Fibroblast of lung (primary cell): ENCODE measurements around the gene CRBN. TPM values are rescaled to one million over a fixed set of nuclear protein-coding genes. Genes with fewer than 3 reads are reported as not detected.
A peak's percentile ranks its signal among the peaks of the same experiment; 100 is the strongest.

Experiments used
- DNase-seq, 2 donors: peaks; one replicate each; pipeline versions ENCODE4 v3.0.0 to v3.0.0-alpha.2; 2010; ENCODE audit warnings: low read depth in 2 of 2
- H2AFZ ChIP-seq: 2 replicates; pipeline ENCODE4 v1.5.1; 2012; ENCODE audit warnings: low read length, control low read depth, inconsistent platforms
- H3K27ac ChIP-seq: 2 replicates; pipeline ENCODE4 v1.5.1; 2011; ENCODE audit warnings: low read length, control low read depth; ENCODE audit not compliant: insufficient read depth
- H3K27me3 ChIP-seq: 2 replicates; pipeline ENCODE4 v1.5.1; 2011; ENCODE audit warnings: mild to moderate bottlenecking, low read length; ENCODE audit not compliant: control insufficient read depth, insufficient read depth
- H3K36me3 ChIP-seq: 2 replicates; pipeline ENCODE4 v1.5.1; 2011; ENCODE audit warnings: low read length; ENCODE audit not compliant: control insufficient read depth, insufficient read depth
- H3K4me1 ChIP-seq: 2 replicates; pipeline ENCODE4 v1.5.1; 2011; ENCODE audit warnings: low read length; ENCODE audit not compliant: control insufficient read depth, insufficient read depth; ENCODE audit errors: extremely low read depth
- H3K4me2 ChIP-seq: 2 replicates; pipeline ENCODE4 v1.5.1; 2011; ENCODE audit warnings: low read length, control low read depth; ENCODE audit not compliant: insufficient read depth; ENCODE audit errors: extremely low read depth
- H3K4me3 ChIP-seq, 4 experiments: fragments of 200-600 bp in 1 of 4; sonication (generic) in 1 of 4; replicated peaks in 1 of 4; 2 replicates each; pipeline ENCODE4 v1.5.1; 2011 to 2016; ENCODE audit warnings: low read length in 4 of 4, low read depth in 3 of 4, mild to moderate bottlenecking in 3 of 4, control low read depth in 2 of 4, inconsistent platforms in 1 of 4, mixed read lengths in 1 of 4; ENCODE audit not compliant: insufficient read depth in 1 of 4; ENCODE audit errors: control extremely low read depth in 1 of 4
- H3K79me2 ChIP-seq: 2 replicates; pipeline ENCODE4 v1.5.1; 2012; ENCODE audit warnings: mild to moderate bottlenecking, low read length, inconsistent platforms; ENCODE audit not compliant: control insufficient read depth, insufficient read depth
- H3K9ac ChIP-seq: 2 replicates; pipeline ENCODE4 v1.5.1; 2011; ENCODE audit warnings: mild to moderate bottlenecking, low read length, control low read depth; ENCODE audit not compliant: insufficient read depth
- H3K9me3 ChIP-seq: 2 replicates; pipeline ENCODE4 v1.5.1; 2012; ENCODE audit warnings: low read depth, low read length; ENCODE audit not compliant: control insufficient read depth, insufficient read depth
- H4K20me1 ChIP-seq: 2 replicates; pipeline ENCODE4 v1.5.1; 2011; ENCODE audit warnings: low read length; ENCODE audit not compliant: control insufficient read depth, insufficient read depth; ENCODE audit errors: extremely low read depth
- CTCF ChIP-seq, 2 donors: IDR thresholded peaks in 1 of 2; conservative IDR thresholded peaks in 1 of 2; 1 replicate in 1 of 2; 2 replicates in 1 of 2; pipeline ENCODE4 v1.5.1; 2011 to 2012; ENCODE audit warnings: low read length in 2 of 2, control low read depth in 1 of 2, inconsistent platforms in 1 of 2, low read depth in 1 of 2, mild to moderate bottlenecking in 1 of 2
- EZH2 ChIP-seq: IDR thresholded peaks from 2 replicates; pipeline ENCODE4 v1.5.1; 2012; ENCODE audit warnings: low read length, control low read depth, mild to moderate bottlenecking; ENCODE audit errors: missing control alignments
- polyA plus RNA-seq, 2 donors: library from polyadenylated mRNA; depleted of rRNA in 1 of 2; stranded (reverse) in 1 of 2; unstranded in 1 of 2; fragments of >200 nt; gene quantifications; 2 replicates each; pipeline ENCODE4 v1.2.1, GENCODE V29; 2011 to 2012; ENCODE audit warnings: missing spikeins in 1 of 2
- total RNA-seq: library from RNA; depleted of rRNA; stranded (reverse); fragments of >200 nt; gene quantifications from 2 replicates; pipeline ENCODE4 v1.2.1, GENCODE V29; 2014

CRBN gene
- total and polyA plus RNA-seq, 2 donors (not counting 1 experiment from before 2014, with no cell fraction given) = 30.5 to 67.4 TPM

- no peaks in the 10 kb centered on the region for H3K36me3 ChIP-seq
- TF ChIP-seq EZH2 (no peak), CTCF (conservative IDR thresholded peaks at IDR 0.05 in 1 of 2, IDR thresholded peaks at IDR 0.05 in 1 of 2; ENCODE audit: low read depth in 1 of 2, low read length in 2 of 2) (no peak)
- no peaks in the 10 kb centered on the region for H4K20me1 ChIP-seq
- H3K9me3 ChIP-seq = no peaks in the 10 kb centered on the region
- H3K4me2 ChIP-seq = no peak within 1 kb of the TSS
- peak within 1 kb of the TSS in 2 of 4 experiments; percentile 4 to 43 for H3K4me3 ChIP-seq
- H3K27me3 ChIP-seq = no peaks in the 10 kb centered on the region
- H3K4me1 ChIP-seq = no peaks in the 10 kb centered on the region
- H2AFZ ChIP-seq = no peak within 1 kb of the TSS
- DNase-seq = peak in 1 of 2 donors; percentile 15
- no peak within 1 kb of the TSS for H3K9ac ChIP-seq
- H3K27ac ChIP-seq = no peak within 1 kb of the TSS
- no peaks in the 10 kb centered on the region for H3K79me2 ChIP-seq
Observed at GRCh38 chr3:3110299-3110630, 69.2 kb downstream of the CRBN start, which contains the start of gene IL5RA. Gene IL5RA, minus strand, starts transcription at chr3:3110374. Its CDS starts 5,390 bp downstream, at chr3:3104984.

GRCh38 chr3:3109407-3110298 lies 69.8 kb downstream of the CRBN start:
- Histone ChIP-seq H4K20me1 (no peaks in the 10 kb centered on the region), H3K9ac (no peak overlapping the region), H3K27ac (no peak overlapping the region), H3K4me1 (no peaks in the 10 kb centered on the region), H3K9me3 (no peaks in the 10 kb centered on the region), H3K79me2 (no peaks in the 10 kb centered on the region), H3K27me3 (no peaks in the 10 kb centered on the region), H3K4me2 (no peak overlapping the region), H2AFZ (no peak overlapping the region), H3K4me3 (peak overlapping the region in 2 of 4 experiments; percentile 4 to 43), H3K36me3 (no peaks in the 10 kb centered on the region)
- TF ChIP-seq EZH2 (no peak), CTCF (conservative IDR thresholded peaks at IDR 0.05 in 1 of 2, IDR thresholded peaks at IDR 0.05 in 1 of 2; ENCODE audit: low read depth in 1 of 2, low read length in 2 of 2) (no peak)
- no peak for DNase-seq

GRCh38 chr3:3107858-3108257 lies 71.6 kb downstream of the CRBN start:
- no peak overlapping the region for H3K9ac ChIP-seq
- no peak overlapping the region for H2AFZ ChIP-seq
- no peak for TF ChIP-seq CTCF (conservative IDR thresholded peaks at IDR 0.05 in 1 of 2, IDR thresholded peaks at IDR 0.05 in 1 of 2; ENCODE audit: low read depth in 1 of 2, low read length in 2 of 2)
- no peak for TF ChIP-seq EZH2
- no peaks in the 10 kb centered on the region for H3K36me3 ChIP-seq
- H4K20me1 ChIP-seq = no peaks in the 10 kb centered on the region
- no peak overlapping the region for H3K4me3 ChIP-seq
- H3K9me3 ChIP-seq = no peaks in the 10 kb centered on the region
- H3K79me2 ChIP-seq = no peaks in the 10 kb centered on the region
- no peak for DNase-seq
- no peak overlapping the region for H3K27ac ChIP-seq
- no peaks in the 10 kb centered on the region for H3K27me3 ChIP-seq
- no peak overlapping the region for H3K4me2 ChIP-seq
- no peaks in the 10 kb centered on the region for H3K4me1 ChIP-seq
